HepG2 (cell line): Measurements from ENCODE around the gene HPS3. TPM values are rescaled to one million over a fixed set of nuclear protein-coding genes. Genes with fewer than 3 reads are reported as not detected.

ENCODE experiments used
- ATAC-seq: fragments of 200-7000 bp; cut with Tn5 transposase; 3 replicates; pipeline ENCODE4 v1.9.1; 2020; ENCODE audit warnings: mild to moderate bottlenecking, moderate library complexity
- BruUV-seq: library from RNA; stranded (reverse); fragments of 400-500 nt; replicated peaks from 2 replicates; lab custom pipeline; 2021; lab: Mats Ljungman, UMichigan
- CTCF ChIA-PET: fragments of 300-600 bp; formaldehyde crosslinking; extraction: SDS; loops from one replicate; lab custom pipeline; 2021; ENCODE audit warnings: low total read pairs, inconsistent platforms, low intra/inter-chr PET ratio; lab: Yijun Ruan, JAX
- POLR2A ChIA-PET: fragments of 350-600 bp; sonication (Branson Sonifier 250); formaldehyde crosslinking; loops from one replicate; lab custom pipeline; 2020; ENCODE audit warnings: antibody characterized with exemption, inconsistent platforms; lab: Yijun Ruan, JAX
- DNase-seq: peaks from one replicate; pipeline ENCODE4 v3.0.0-alpha.2; 2015; ENCODE audit warnings: low spot score
- FAIRE-seq: peaks from 3 replicates; lab custom pipeline; 2011; peaks lifted over from hg19 to GRCh38; lab: Jason Lieb, UNC
- H2AFZ ChIP-seq: one replicate; pipeline ENCODE4 v1.6.1; 2011; ENCODE audit warnings: low read length, inconsistent platforms
- H3K27ac ChIP-seq: fragments of 300-600 bp; 3 replicates; pipeline ENCODE4 v1.8.0; 2011; ENCODE audit warnings: mixed run types, mild to moderate bottlenecking, mixed read lengths, low read length, inconsistent platforms; ENCODE audit not compliant: insufficient read depth; ENCODE audit errors: extremely low read length
- H3K27me3 ChIP-seq, 2 experiments: fragments of 200-600 bp in 1 of 2; 2 replicates in 1 of 2; 3 replicates in 1 of 2; pipeline versions ENCODE4 v1.6.0 to v1.8.0; 2011; ENCODE audit warnings: low read length in 2 of 2, mild to moderate bottlenecking in 2 of 2, moderate library complexity in 2 of 2, inconsistent platforms in 1 of 2; ENCODE audit not compliant: insufficient read depth in 2 of 2, control insufficient read depth in 1 of 2
- H3K36me3 ChIP-seq, 2 experiments: fragments of 200-600 bp in 1 of 2; replicated peaks in 1 of 2; 2 replicates in 1 of 2; 3 replicates in 1 of 2; pipeline versions ENCODE4 v1.5.1 to v1.8.0; 2011; ENCODE audit warnings: low read length in 2 of 2, inconsistent platforms in 1 of 2; ENCODE audit not compliant: insufficient read depth in 2 of 2, control insufficient read depth in 1 of 2
- H3K4me1 ChIP-seq: 2 replicates; pipeline ENCODE4 v1.5.1; 2012; ENCODE audit warnings: low read length, inconsistent platforms; ENCODE audit not compliant: insufficient read depth
- H3K4me2 ChIP-seq: 2 replicates; pipeline ENCODE4 v1.6.0; 2011; ENCODE audit warnings: low read depth, low read length, inconsistent platforms
- H3K4me3 ChIP-seq, 3 experiments: fragments of 200-600 bp in 1 of 3; sonication (generic), shearing (Covaris generic) in 1 of 3; replicated peaks in 1 of 3; 2 replicates each; pipeline ENCODE4 v1.5.1; 2011 to 2016; ENCODE audit warnings: low read length in 3 of 3, inconsistent platforms in 2 of 3, low read depth in 2 of 3, mild to moderate bottlenecking in 2 of 3, control low read depth in 1 of 3, mixed read lengths in 1 of 3; ENCODE audit not compliant: insufficient read depth in 1 of 3
- H3K79me2 ChIP-seq: one replicate; pipeline ENCODE4 v1.6.1; 2011; ENCODE audit warnings: low read length, inconsistent platforms; ENCODE audit not compliant: insufficient read depth
- H3K9ac ChIP-seq: 2 replicates; pipeline ENCODE4 v1.6.0; 2011; ENCODE audit warnings: mild to moderate bottlenecking, low read depth, low read length, inconsistent platforms; ENCODE audit not compliant: insufficient read depth
- H3K9me3 ChIP-seq: 2 replicates; pipeline ENCODE4 v1.5.1; 2012; ENCODE audit warnings: mild to moderate bottlenecking, low read length
- H4K20me1 ChIP-seq: 2 replicates; pipeline ENCODE4 v1.6.0; 2011; ENCODE audit warnings: inconsistent platforms, mild to moderate bottlenecking, low read length, moderate library complexity; ENCODE audit not compliant: insufficient read depth
- PAXIP1 ChIP-seq: sonication (generic); formaldehyde crosslinking; conservative IDR thresholded peaks from 2 replicates; pipeline ENCODE4 v1.4.0; 2020; ENCODE audit warnings: mild to moderate bottlenecking, missing genetic modification reagents, moderate library complexity
- SIN3A ChIP-seq: IDR thresholded peaks from 2 replicates; pipeline ENCODE4 v1.6.1; 2011; ENCODE audit warnings: low read depth, mild to moderate bottlenecking, control low read depth, low read length, borderline replicate concordance
- SSRP1 ChIP-seq: IDR thresholded peaks from 2 replicates; pipeline ENCODE4 v1.6.1; 2016; ENCODE audit warnings: control low read depth
- WGBS: methylation state at CpG from one replicate; pipeline ENCODE4 v1.1.6; 2017; ENCODE audit warnings: low lambda C conversion rate; 5-methylcytosine and 5-hydroxymethylcytosine counted together
- in situ Hi-C: cut with HindIII; loops from 2 replicates; pipeline ENCODE4 v1.10.0; 2017; ENCODE audit warnings: low pct_unique_long_range_greater_than_20kb; ENCODE audit not compliant: extremely low pct_ligation_motif_present
- intact Hi-C: fragments of 100-400 bp; cut with micrococcal nuclease; formaldehyde crosslinking; loops from one replicate; pipeline ENCODE4 v1.10.0; 2022; ENCODE audit not compliant: unreplicated experiment
- polyA plus RNA-seq, 8 experiments: library from polyadenylated mRNA; depleted of rRNA in 3 of 8; stranded (reverse) in 7 of 8; unstranded in 1 of 8; fragments of >200 nt; fragmentation: Illumina TruSeq in 4 of 8; extraction: Trizol in 4 of 8; gene quantifications; 2 replicates each; pipeline versions ENCODE4 v1.2.1 to v1.2.3, GENCODE V29; 2011 to 2016; ENCODE audit warnings: low read depth in 4 of 8, missing spikeins in 1 of 8, mixed read lengths in 1 of 8; ENCODE audit not compliant: insufficient read depth in 1 of 8
- total RNA-seq, 5 experiments: library from RNA; depleted of rRNA; stranded (reverse); fragments of >200 nt; fragmentation: Illumina TruSeq; extraction: Trizol; gene quantifications; 2 replicates each; pipeline ENCODE4 v1.2.3, GENCODE V29; 2016; ENCODE audit warnings: low read depth in 1 of 5

HPS3 gene
- total and polyA plus RNA-seq, 2 of the 13 experiments (the other 11 are each of a cell fraction or from before 2014, with no cell fraction given), result 9.5 to 18.9 TPM

GRCh38 chr3:149128821-149129220 is 617 bp upstream of the HPS3 start:
- peak overlapping the region; percentile 11 for H2AFZ ChIP-seq
- peaks cover 40% of the 10 kb centered on the region for H3K4me1 ChIP-seq
- ChIA-PET CTCF (no interaction called here), POLR2A (interaction anchor here (1.3 to 1.8 kb wide), 7 partner anchors 8 to 273 kb away, joined by 3 to 9 read pairs (median 4); partner anchors contain the start of gene GYG1)
- ATAC-seq (no peak), DNase-seq (no peak), FAIRE-seq (no peak)
- TF ChIP-seq SIN3A (peak; percentile 9; the same call in 1 of the 2 replicates), SSRP1 (CRISPR knock-in tag) (no peak)
- H3K9ac ChIP-seq, result peak overlapping the region; percentile 68
- intact Hi-C loops (loop anchor here (1.0 kb wide), 3 partner anchors 92 to 238 kb away; partner anchors contain the start of gene CP), in situ Hi-C loops (loop anchor here (10.0 kb wide), 1 partner anchor 356 kb away; no protein-coding TSS in a partner anchor)
- 13% methylated on average over 4 of the region's 4 CpGs for WGBS
- H3K27me3 ChIP-seq, result no peaks in the 10 kb centered on the region; a peak in 1 of 5 replicates
- H3K27ac ChIP-seq, result peak overlapping the region; percentile 74
- H4K20me1 ChIP-seq, result no peaks in the 10 kb centered on the region; the same call in 1 of the 2 replicates
- H3K9me3 ChIP-seq, result no peaks in the 10 kb centered on the region
- H3K4me3 ChIP-seq, result peak overlapping the region; percentile 78 to 95 (median 92)
- BruUV-seq, result TSS peak; percentile 87
- peak overlapping the region; percentile 86 for H3K4me2 ChIP-seq
- no peaks in the 10 kb centered on the region for H3K36me3 ChIP-seq
- peaks cover 14% of the 10 kb centered on the region for H3K79me2 ChIP-seq

- no peak for DNase-seq
- Histone ChIP-seq H4K20me1 (no peaks in the 10 kb centered on the region; the same call in 1 of the 2 replicates), H3K27me3 (no peaks in the 10 kb centered on the region; a peak in 1 of 5 replicates), H2AFZ (no peak overlapping the region), H3K36me3 (no peaks in the 10 kb centered on the region), H3K27ac (no peak overlapping the region), H3K9ac (no peak overlapping the region), H3K79me2 (peaks cover 14% of the 10 kb centered on the region), H3K4me3 (no peak overlapping the region), H3K4me1 (peaks cover 53% of the 10 kb centered on the region), H3K4me2 (peak overlapping the region; percentile 86), H3K9me3 (no peaks in the 10 kb centered on the region)
- ATAC-seq, result no peak
- BruUV-seq, result no TSS peak
- FAIRE-seq, result no peak
- WGBS, result 85% methylated on average over 4 of the region's 4 CpGs
- no peak for TF ChIP-seq PAXIP1 (CRISPR knock-in tag)
- intact Hi-C loops, result loop anchor here (5.0 kb wide), 1 partner anchor 76 kb away; no protein-coding TSS in a partner anchor
- POLR2A ChIA-PET, result interaction anchor here (1.2 kb wide), 1 partner anchor 139 kb away, joined by 3 read pairs; no protein-coding TSS in a partner anchor
- in situ Hi-C loops, result no loop called here
- CTCF ChIA-PET, result no interaction called here
Observed at GRCh38 chr3:149131589-149131988, 2.2 kb downstream of the HPS3 start.
